HEK293T (cell line): ENCODE data around the gene GNGT2.

Experiments used
- ARNT ChIP-seq: fragments of 450-650 bp; IDR thresholded peaks from 2 replicates; pipeline ENCODE4 v1.6.1; 2017; ENCODE audit warnings: mild to moderate bottlenecking
- BHLHE40 ChIP-seq: fragments of 450-650 bp; IDR thresholded peaks from 2 replicates; pipeline ENCODE4 v1.6.1; 2016; ENCODE audit warnings: mild to moderate bottlenecking, moderate library complexity, borderline replicate concordance
- HDGF ChIP-seq: fragments of 450-650 bp; IDR thresholded peaks from 2 replicates; pipeline ENCODE4 v1.6.1; 2017; ENCODE audit warnings: antibody characterized with exemption, borderline replicate concordance
- L3MBTL2 ChIP-seq: fragments of 450-650 bp; conservative IDR thresholded peaks from 2 replicates; pipeline ENCODE4 v1.6.1; 2016; ENCODE audit warnings: mild to moderate bottlenecking
- LEF1 ChIP-seq: fragments of 450-650 bp; IDR thresholded peaks from 2 replicates; pipeline ENCODE4 v1.6.1; 2017; ENCODE audit warnings: mild to moderate bottlenecking, borderline replicate concordance
- NFRKB ChIP-seq: fragments of 450-650 bp; IDR thresholded peaks from 2 replicates; pipeline ENCODE4 v1.6.1; 2016; ENCODE audit warnings: mild to moderate bottlenecking, moderate library complexity
- SP1 ChIP-seq: fragments of 450-650 bp; IDR thresholded peaks from 2 replicates; pipeline ENCODE4 v1.6.1; 2017
- TARDBP ChIP-seq: fragments of 450-650 bp; IDR thresholded peaks from 2 replicates; pipeline ENCODE4 v1.6.1; 2016
- TF ChIP-seq, protein P1 (sequence below): fragments of 450-650 bp; IDR thresholded peaks from 2 replicates; pipeline ENCODE4 v1.6.1; 2016

DNA sequence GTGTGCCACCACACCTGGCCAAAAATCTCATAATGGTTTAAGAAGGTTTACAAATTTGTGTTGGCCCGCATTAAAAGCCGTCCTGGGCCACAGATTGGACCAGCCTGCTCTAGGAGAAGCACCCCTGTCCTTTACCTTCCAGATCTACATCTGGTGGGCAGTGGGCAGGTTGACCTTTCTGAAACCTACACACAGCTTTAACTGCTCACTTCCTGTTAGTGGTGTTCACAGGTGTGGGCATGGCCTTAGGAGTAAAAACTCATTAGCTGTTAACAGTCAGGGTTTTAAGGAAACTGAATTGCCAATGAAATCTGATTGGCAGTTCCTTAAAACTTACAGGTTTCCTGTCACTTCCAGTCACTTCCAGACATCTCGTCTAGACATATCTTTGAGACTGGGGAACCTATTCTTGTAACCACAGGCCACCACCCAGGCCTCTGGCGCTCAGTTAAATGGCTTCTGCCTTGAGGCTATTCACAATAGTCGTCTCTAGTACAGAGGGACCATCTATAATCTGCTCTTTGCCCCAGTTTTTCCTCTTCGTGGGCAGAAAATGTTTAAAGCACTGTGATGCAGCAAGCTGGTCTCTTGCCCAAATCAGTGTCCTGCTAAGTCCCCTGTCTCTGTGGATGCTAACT lies 29.3 kb downstream of the GNGT2 start:
- TF ChIP-seq, protein P1, sequence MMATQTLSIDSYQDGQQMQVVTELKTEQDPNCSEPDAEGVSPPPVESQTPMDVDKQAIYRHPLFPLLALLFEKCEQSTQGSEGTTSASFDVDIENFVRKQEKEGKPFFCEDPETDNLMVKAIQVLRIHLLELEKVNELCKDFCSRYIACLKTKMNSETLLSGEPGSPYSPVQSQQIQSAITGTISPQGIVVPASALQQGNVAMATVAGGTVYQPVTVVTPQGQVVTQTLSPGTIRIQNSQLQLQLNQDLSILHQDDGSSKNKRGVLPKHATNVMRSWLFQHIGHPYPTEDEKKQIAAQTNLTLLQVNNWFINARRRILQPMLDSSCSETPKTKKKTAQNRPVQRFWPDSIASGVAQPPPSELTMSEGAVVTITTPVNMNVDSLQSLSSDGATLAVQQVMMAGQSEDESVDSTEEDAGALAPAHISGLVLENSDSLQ: no peak
- TF ChIP-seq ARNT (no peak), HDGF (no peak), SP1 (no peak), LEF1 (no peak), L3MBTL2 (no peak), NFRKB (no peak), TARDBP (no peak), BHLHE40 (no peak)
